HG02981 (cell line): ENCODE data around the gene CLK4.
A peak's percentile ranks its signal among the peaks of the same experiment; 100 is the strongest.

Source experiments
- ATAC-seq: cut with Tn5 transposase; IDR thresholded peaks from one replicate; pipeline ENCODE4 v1.9.1; 2021; ENCODE audit warnings: mild to moderate bottlenecking, moderate library complexity; ENCODE audit not compliant: unreplicated experiment

The CLK4 gene

DNA sequence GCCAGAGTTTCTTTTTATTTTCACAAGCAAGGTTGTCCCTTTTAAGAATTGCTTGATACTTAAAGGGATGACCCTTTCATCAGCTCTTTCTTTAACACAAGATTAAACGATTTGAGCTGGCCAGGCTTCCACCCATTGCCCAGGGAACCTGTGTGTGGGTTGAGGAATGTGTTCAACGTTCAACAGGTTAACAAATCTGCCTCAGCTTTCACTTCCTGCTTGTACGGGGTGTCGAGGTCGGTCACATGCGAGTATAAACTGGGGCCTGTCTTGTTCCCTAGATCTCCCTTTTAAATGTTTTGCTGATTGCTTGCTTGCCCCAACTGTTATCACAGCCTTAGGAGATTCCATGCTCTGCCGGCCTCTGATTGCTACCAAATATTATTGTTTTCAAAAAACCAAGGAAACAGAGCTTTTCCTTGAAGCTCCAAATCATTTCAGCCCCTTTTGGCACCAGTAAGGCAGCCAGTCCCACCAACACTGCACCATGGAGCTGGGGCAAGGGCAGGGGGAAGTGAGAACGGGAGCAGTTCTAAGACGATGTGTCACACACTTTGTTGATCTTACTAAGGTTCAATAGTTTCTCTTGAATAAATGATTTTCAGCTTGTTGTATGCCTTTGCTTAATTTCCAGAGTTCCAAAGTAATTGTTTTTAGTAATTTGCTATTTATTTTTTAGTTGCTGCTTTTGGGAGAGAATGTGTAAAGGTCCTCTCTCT lies 10.7 kb upstream of the CLK4 start:
- ATAC-seq = no peak

GRCh38 chr5:178632285-178632684 lies 5.4 kb upstream of the CLK4 start:
- no peak for ATAC-seq

- no peak for ATAC-seq
These were observed 4.1 kb upstream of the CLK4 start for GRCh38 chr5:178630951-178631350.

- ATAC-seq = no peak
These were observed 3.7 kb upstream of the CLK4 start for GRCh38 chr5:178630475-178630930.

GRCh38 chr5:178627259-178627598 lies 379 bp upstream of the CLK4 start:
- no peak for ATAC-seq

DNA sequence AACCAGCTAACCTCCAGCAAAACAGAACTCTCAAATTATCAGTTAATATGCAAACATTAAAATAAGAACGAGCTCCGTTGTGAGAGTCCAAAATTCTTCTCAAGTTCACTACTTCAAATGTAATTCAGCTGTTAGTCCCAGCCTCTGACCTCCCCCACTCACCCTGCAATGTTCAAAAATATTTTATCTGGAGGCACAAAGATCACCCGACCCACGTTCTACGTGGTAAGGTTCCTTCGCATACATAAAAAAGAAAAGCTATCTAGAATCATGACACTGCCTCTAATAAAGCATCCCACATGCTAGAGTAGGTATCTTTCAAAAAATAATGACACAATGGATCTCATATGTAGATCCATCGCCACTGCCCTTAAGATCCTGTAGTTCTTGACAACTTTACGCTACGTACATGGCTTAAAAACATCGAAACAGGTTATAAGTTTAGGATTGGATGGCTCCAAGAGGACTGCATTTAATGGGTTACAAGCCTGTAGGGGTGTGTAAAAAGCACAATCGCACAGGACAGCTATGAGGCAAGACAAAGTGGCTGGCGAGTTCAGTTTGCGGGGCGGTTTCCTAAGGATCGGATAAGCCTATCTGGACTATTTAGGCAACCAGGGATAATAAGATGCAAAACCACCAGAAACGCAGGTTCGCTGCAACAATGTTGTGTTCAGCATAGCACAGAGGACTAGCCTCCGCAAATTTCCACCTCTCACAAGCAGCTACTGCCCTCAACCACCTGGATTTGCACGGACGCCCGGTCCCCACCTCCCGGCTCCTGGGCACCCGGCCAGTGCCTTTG lies 969 bp downstream of the CLK4 start:
- peak; percentile 8 for ATAC-seq

DNA sequence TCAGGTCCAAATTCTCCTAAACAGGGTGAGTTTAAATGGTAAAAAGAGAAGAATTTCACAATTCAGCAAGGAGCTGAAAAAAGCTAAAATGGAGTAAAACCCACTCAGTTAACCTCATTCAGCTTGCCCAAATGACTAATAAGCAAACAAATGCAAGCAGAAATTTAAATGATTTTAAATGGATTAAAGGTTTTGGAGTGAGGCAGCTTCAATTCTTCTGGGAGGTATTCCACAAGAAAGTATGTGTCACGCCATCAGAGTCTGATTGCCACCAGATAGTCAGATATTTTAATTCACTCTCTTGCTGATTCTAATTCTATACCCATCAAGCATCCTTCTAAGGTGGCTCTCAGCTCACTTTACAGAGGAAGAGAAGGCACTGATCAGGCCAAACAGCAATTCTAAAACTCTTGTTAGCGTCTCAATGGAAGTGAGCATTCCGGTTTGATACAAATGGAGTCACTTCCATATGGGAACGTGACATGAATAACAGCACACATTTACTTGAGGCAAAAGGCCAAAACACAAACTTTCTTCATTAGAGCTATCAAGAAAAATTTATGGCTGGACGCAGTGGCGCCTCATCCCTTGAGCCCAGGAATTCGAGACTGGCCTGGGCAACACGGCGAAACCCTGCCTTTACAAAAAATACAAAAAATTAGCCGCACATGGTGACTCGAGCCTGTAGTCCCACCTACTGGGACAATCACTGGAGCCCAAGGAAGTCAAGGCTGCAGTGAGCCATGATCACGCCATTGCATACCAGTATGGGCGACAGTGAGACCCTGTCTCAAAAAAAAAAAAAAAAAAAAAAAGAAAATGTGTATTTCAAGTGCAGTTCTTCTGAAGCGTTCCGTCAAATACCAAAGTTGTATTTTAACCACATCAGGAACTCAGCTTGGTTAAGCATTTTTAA lies 2.0 kb downstream of the CLK4 start:
- no peak for ATAC-seq

DNA sequence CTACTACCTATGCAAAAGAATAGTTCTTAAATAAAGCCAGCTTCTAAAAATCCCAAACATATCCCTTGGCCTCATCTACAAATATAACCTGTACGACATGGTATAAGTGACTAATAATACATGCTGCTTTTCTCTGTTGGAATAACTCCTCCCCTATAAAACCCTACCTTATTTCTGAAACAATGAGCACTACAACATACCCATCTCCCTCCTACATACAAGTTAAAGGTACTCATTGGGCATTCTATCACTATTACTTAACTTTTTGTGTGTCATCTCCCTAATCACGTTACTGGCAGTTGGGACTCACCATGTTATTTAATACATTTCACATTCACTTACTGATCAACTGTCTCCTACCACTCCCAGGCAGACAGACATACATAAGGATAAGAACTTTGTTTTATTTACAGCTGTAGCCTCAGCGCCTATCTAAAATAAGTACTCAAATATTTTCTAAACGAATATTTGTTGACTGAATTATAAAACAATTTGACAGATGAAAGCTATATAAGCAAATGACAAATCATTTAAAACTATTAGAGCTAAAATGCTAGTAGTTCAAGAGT lies 4.1 kb downstream of the CLK4 start:
- ATAC-seq = no peak

DNA sequence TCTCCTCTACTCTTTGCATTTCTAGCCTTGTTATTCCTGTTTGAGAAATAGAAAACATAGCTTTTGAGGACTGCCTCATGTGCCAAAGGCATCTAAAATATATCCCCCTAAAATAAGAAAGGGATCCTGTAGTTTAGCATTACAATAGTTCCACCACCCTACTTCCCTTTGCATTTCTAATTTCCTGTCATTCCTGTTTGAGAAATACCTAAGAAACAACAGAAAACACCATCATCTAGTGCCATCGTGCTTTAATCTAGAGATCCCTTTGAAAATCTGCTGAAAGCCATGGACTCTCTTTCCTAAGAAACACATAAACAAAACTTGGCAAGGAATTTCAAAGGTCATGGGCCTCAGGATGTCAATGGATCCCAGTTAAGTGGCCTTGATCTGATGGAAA lies 7.5 kb downstream of the CLK4 start:
- ATAC-seq = no peak

DNA sequence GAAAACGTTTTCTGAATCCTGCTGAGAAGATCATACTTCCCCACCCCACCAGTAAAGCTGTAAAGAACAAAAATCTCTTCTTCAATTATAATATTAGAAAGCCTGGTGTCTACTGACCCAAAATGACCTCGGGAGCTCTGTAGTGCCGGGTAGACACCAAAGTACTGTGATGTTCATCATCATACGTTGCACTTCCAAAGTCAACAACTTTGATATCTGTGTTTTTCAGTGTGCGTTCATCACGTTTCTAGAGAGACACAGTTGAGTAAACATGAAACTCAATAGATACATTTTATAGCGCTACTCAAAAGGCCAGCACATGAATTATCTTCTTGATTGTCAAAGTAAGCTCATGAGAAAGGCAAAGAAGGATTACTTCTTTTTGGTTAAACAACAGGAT lies 14.6 kb downstream of the CLK4 start:
- no peak for ATAC-seq

- ATAC-seq = no peak
These were observed 20.6 kb downstream of the CLK4 start for GRCh38 chr5:178606269-178606668.

- no peak for ATAC-seq
These were observed 21.1 kb downstream of the CLK4 start for GRCh38 chr5:178605788-178606187.

GRCh38 chr5:178602752-178603151 lies 24.1 kb downstream of the CLK4 start:
- ATAC-seq = no peak

DNA sequence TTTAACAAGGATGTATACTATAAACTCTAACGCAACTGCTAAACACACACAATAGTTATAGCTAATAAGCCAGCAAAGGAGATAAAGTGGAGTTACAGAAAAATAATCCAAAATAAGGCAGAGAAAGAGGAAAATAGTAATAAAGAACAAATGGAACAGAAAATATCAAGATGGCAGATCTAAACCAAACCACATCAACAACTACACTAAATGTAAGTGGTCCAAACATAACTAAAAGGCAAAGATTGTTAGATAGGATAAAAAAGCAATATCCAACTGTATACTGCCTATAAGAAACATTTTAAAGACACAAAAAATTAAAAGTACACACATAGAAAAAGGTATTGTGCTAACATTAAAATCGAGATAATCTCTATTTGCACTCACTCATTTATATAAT lies 31.1 kb downstream of the CLK4 start:
- no peak for ATAC-seq

DNA sequence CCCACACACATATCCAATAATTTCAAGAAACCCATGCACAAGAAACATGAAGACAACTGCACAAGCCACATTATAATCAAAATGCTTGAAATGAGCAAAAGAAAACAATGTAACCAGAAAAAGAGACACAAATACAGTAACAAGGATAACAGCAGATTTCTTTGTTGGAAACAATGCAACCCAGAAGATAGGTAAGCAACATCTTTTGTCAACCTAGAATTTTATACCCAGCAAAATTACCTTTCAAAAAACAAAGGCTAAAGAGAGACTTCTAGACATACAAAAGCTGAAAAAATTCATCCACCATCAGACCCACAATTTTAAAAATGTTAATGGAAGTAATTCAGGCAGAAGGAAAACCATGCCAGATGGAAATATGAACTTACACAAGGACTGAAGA lies 31.7 kb downstream of the CLK4 start:
- no peak for ATAC-seq

GRCh38 chr5:178590924-178591423 lies 35.9 kb downstream of the CLK4 start:
- ATAC-seq = no peak

- no peak for ATAC-seq
These were observed 36.5 kb downstream of the CLK4 start, which contains the start of gene COL23A1 for GRCh38 chr5:178590141-178590923. Gene COL23A1 (minus strand): TSS chr5:178590393.

- ATAC-seq = no peak
These were observed 37.4 kb downstream of the CLK4 start for GRCh38 chr5:178589180-178590140.

DNA sequence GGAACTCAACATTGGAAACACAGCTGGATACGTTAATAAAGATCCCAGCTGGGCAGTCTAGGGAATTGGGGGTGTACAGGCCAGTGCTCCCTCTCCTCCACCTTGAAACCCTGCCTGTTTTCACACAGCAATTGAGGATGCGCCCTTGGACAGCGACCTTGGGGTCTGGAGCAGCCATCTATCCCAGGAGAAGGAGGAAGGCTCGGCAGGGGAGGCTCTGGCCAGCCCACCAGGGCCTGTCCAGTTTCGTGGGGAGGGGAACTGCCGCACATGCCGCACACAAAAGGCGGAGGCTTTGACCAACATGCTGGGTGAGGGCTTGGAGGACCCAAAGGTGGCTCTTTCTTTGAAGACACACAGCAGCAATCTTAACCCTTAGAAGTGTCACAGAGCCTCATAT lies 38.1 kb downstream of the CLK4 start:
- no peak for ATAC-seq
